GM12864 (cell line): ENCODE data around the gene PPP4R2.

ENCODE experiments used
- DNase-seq: peaks from one replicate; pipeline ENCODE4 v3.0.0-alpha.2; 2011; ENCODE audit warnings: low read depth
- H3K4me3 ChIP-seq: 2 replicates; pipeline ENCODE4 v1.5.1; 2011; ENCODE audit warnings: mild to moderate bottlenecking, low read depth, low read length, control low read depth
- CTCF ChIP-seq: IDR thresholded peaks from 2 replicates; pipeline ENCODE4 v1.5.1; 2011; ENCODE audit warnings: low read depth, mild to moderate bottlenecking, moderate library complexity, low read length, control low read depth, inconsistent platforms; ENCODE audit errors: missing control alignments

PPP4R2 gene

GRCh38 chr3:72968266-72968664 lies 28.3 kb upstream of the PPP4R2 start:
- no peak for DNase-seq
- H3K4me3 ChIP-seq = no peak overlapping the region
- no peak for TF ChIP-seq CTCF

GRCh38 chr3:72969766-72970165 lies 26.8 kb upstream of the PPP4R2 start:
- TF ChIP-seq CTCF = no peak
- no peak overlapping the region for H3K4me3 ChIP-seq
- no peak for DNase-seq

- no peak for TF ChIP-seq CTCF
- DNase-seq = no peak
- H3K4me3 ChIP-seq = no peak overlapping the region
Measured at GRCh38 chr3:72970942-72971341, 25.7 kb upstream of the PPP4R2 start.

- no peak for TF ChIP-seq CTCF
- no peak overlapping the region for H3K4me3 ChIP-seq
- DNase-seq = no peak
Measured at GRCh38 chr3:72972706-72973030, 23.9 kb upstream of the PPP4R2 start.

GRCh38 chr3:72973031-72973723 lies 23.4 kb upstream of the PPP4R2 start:
- no peak for TF ChIP-seq CTCF
- H3K4me3 ChIP-seq = no peak overlapping the region
- DNase-seq = no peak

- H3K4me3 ChIP-seq = no peak overlapping the region
Measured at GRCh38 chr3:72973786-72974185, 22.8 kb upstream of the PPP4R2 start.

More at GRCh38 chr3:72973786-72974185, 22.8 kb upstream of the PPP4R2 start:
- TF ChIP-seq CTCF = no peak
- DNase-seq = no peak
